Tibial nerve (tissue), 4 donors: ENCODE data around the gene BPIFB1.

Experiments
- EP300 ChIP-seq, 2 donors: sonication (generic); formaldehyde crosslinking; IDR thresholded peaks; one replicate each; pipeline ENCODE4 v1.6.1; 2017; ENCODE audit warnings: antibody characterized with exemption in 2 of 2, mild to moderate bottlenecking in 1 of 2
- POLR2A ChIP-seq, 2 donors: fragments of 450-650 bp; IDR thresholded peaks; one replicate each; pipeline ENCODE4 v1.6.1; 2017; ENCODE audit warnings: antibody characterized with exemption in 2 of 2, mild to moderate bottlenecking in 2 of 2, moderate library complexity in 2 of 2
- TF ChIP-seq, protein P1 (sequence below), 5 experiments: fragments of 200-600 bp in 3 of 5; fragments of 450-650 bp in 2 of 5; sonication (generic) in 3 of 5; IDR thresholded peaks; one replicate each; pipeline ENCODE4 v1.5.1; 2016 to 2019; ENCODE audit warnings: antibody characterized with exemption in 5 of 5, mild to moderate bottlenecking in 3 of 5, moderate library complexity in 2 of 5

DNA sequence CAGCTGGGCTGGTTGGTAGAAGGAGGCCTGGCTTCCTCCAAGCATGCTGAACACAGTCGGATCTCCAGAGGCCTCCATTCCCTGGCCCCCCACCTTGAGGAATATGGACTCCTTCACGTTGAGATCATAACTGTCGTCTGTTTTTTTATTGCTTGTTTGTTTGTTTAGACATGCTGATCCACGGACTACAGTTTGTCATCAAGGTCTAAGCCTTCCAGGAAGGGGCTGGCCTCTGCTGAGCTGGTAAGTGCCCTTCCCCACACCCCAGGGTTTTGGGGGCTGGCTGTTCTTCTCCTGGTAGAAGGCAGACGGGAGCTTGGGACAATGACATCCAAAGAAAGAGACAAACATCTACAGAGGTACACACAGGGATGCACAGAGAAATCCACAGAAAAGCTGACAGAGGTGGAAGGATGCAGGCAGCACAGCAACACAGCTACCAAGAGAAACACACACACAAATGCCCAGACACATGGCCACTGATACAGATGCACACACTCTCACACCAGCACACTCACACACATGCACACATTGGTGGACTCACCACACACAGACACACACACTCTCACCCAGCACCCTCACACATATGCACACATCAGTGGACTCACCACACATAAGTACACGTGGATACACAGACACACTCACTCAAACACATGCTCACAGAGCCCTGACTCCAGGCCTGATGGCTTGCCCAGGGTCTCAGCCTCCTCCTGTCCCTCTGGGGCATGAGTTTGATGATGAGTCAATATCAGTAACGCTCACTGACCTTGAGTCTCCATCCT is 40.5 kb upstream of the BPIFB1 start:
- TF ChIP-seq, protein P1, sequence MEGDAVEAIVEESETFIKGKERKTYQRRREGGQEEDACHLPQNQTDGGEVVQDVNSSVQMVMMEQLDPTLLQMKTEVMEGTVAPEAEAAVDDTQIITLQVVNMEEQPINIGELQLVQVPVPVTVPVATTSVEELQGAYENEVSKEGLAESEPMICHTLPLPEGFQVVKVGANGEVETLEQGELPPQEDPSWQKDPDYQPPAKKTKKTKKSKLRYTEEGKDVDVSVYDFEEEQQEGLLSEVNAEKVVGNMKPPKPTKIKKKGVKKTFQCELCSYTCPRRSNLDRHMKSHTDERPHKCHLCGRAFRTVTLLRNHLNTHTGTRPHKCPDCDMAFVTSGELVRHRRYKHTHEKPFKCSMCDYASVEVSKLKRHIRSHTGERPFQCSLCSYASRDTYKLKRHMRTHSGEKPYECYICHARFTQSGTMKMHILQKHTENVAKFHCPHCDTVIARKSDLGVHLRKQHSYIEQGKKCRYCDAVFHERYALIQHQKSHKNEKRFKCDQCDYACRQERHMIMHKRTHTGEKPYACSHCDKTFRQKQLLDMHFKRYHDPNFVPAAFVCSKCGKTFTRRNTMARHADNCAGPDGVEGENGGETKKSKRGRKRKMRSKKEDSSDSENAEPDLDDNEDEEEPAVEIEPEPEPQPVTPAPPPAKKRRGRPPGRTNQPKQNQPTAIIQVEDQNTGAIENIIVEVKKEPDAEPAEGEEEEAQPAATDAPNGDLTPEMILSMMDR (IDR thresholded peaks at IDR 0.05) = no peak
- no peak for TF ChIP-seq POLR2A (IDR thresholded peaks at IDR 0.05)
- no peak for TF ChIP-seq EP300 (IDR thresholded peaks at IDR 0.05)
